NCI-H2196 (cell line): ENCODE measurements around the gene DOK6.

ENCODE experiments used
- DNase-seq: peaks from one replicate; lab custom pipeline; 2025; ENCODE audit not compliant: unreplicated experiment; lab: John Stamatoyannopoulos, UW

The DOK6 gene

GRCh38 chr18:69537183-69537582, 136.5 kb downstream of the DOK6 start:
- no peak for DNase-seq

DNA sequence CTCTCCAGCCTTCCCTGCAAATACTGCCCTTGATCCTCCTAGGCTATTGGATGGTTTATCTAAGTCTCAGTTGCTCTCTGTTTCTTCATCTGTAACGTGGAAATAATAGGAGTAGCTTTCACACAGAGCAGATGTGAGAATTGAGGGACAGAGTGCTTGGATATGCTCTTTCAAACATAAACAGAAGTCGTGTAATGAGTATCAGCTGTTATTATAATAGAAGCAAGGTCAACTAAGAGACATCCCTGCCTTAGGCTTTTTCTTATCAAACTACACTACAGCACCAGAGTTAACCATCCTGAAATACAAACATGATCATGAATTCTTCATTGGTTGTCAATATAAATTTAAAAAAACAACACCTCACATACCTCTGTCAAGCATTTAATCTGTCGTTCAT, 138.2 kb downstream of the DOK6 start:
- DNase-seq, result no peak

GRCh38 chr18:69539404-69539803, 138.7 kb downstream of the DOK6 start:
- DNase-seq, result no peak

DNA sequence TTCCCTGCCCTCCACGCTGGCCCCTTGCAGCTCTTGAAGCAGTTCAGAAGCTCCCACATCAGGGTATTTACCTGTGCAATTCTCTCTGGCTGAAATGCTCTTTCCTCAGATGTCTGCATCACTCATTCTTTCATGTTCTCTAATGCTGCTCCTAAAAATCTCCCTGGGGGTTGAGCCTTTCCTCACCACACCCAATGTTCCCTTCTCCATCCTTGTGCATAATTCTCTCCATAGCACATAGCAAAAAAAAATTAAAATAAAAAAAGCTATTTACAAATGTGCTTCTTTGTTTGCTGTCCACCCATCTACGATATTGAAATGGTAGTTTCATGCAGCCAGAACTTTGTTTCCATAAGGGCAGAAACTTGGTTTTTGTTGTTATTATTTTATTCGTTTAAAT, 155.5 kb downstream of the DOK6 start:
- no peak for DNase-seq

- no peak for DNase-seq
Observed at GRCh38 chr18:69557282-69557681, 156.6 kb downstream of the DOK6 start.

- DNase-seq, result no peak
Observed at GRCh38 chr18:69558052-69558451, 157.4 kb downstream of the DOK6 start.

DNA sequence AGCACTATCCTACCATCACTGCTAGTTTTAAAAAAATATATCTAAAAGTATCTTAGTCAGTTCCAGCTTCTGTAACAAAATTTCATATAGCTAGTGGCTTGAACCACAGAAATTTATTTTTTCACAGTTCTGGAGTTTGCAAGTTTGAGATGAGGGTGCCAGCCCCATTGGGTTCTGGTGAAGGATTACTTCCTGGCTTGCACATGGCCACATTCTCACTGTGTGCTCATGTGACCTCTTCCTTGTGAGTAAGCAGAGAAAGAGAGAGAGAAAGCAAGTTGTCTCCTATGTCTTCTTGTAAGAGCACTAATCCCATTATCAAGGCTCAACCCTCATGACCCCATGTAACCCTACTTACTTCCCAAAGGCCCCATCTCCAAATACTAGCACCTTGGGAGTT, 158.9 kb downstream of the DOK6 start:
- no peak for DNase-seq

GRCh38 chr18:69564602-69565001, 163.9 kb downstream of the DOK6 start:
- no peak for DNase-seq

GRCh38 chr18:69567813-69568488, 167.3 kb downstream of the DOK6 start:
- no peak for DNase-seq

DNA sequence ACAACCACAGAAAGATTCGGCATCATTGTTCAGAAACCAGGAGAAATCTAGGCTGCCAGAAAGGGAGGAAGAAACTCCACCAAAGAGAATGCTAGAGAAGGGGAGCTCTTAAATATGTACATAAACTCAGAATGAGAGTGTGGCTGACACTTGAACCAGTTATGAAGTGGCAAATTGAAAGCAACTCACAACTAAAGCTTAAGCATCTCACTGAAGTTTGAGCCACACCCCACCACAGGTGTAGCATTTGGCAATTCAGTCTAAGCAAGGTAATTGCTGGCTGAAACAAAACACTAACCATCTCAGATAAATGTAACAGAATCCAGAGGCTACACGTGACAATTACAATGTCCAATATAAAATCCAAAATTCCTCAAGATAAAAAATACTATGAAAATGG, 168.4 kb downstream of the DOK6 start:
- no peak for DNase-seq

DNA sequence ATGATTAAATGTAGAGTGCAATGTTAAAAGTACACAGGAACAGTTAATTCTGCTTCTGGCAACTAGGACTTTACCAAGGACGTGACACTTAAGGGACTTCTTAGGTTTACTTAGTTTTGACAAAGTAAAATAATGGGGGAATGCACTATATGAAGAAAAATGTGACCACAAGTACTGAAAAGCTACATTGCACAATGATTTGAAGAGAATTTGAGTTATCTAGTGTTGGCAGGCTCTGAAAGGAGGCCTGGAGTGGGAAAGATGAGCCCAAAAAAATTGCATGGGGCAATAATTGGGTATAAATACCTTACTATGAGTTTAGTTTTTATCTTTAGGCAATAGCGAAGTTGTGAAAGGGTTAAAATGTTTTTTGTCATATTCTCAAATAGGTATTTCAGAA, 173.7 kb downstream of the DOK6 start:
- DNase-seq, result no peak

- DNase-seq, result no peak
Observed at GRCh38 chr18:69580107-69580506, 179.4 kb downstream of the DOK6 start.

DNA sequence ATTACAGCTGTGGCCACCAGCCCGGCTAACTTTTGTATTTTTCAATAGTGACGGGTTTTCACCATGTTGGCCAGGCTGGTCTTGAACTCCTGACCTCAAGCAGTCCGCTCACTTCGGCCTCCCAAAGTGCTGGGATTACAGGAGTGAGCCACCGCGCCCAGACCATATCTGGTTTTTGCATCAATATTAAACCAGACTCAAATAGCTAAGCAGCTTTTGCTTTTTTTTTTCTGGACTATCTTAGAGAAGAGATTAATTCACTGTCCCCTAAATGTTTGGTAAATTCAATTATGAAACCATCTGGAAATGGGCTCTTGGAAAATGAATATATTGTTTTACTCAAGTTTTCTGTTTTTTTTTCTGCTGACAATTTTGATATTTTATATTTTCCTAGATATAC, 183.7 kb downstream of the DOK6 start:
- no peak for DNase-seq

DNA sequence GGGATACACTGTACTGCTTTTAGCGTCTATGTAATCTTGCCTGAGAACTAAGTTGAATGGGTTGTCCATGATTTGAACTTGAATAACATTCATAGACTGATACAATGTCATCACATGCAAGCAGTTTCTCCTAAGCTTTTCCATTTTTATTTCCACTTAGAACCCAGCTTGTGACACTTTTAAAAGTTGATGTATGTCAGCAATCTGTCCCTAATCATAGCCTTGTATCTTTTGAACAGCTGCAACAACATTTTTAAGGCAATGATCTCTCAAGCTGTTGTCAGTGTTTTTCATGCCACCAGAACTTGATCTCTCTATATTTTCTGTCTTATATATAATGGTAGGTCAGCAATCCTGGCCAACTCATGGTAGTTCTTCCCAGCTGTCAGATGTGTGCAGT, 185.0 kb downstream of the DOK6 start:
- DNase-seq, result no peak

DNA sequence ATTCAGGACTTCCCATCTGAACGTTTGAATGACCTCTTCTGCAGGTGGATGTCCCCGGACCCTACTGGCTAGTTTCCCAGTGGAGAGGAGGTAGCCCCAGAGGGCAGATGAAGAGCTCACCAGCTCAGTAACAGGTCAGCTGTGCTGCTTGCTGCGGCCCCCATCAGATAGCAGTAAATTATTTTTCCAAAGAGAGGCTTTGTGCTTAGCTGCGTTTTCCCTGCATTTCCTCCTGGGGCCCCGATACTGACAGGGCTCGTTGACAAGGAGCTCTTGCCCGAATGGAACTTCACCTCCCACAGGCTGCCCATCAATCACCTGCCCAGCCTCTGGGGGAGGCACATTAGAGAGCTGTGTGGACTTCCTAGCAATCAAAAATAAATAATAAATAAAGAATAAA, 185.8 kb downstream of the DOK6 start:
- no peak for DNase-seq

- no peak for DNase-seq
Observed at GRCh38 chr18:69588301-69588700, 187.6 kb downstream of the DOK6 start.

DNA sequence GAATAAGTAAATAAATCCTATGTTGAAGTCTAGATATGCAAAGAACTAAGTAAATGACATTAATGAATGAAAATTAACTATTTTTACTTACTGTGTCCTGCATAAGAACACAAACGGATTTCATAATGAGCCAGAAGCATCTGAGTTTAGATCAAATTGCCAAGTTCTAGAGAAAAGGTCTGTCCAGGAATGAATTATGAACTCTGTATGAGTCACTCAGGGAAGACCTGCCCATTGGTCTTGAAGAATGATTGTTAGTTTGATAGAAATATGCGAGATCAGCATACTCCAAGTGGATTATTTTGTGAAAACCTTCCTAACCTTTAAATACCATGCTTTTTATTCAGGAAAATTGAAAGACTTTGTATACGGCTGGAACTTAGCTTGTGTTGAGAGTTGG, 189.5 kb downstream of the DOK6 start:
- no peak for DNase-seq

DNA sequence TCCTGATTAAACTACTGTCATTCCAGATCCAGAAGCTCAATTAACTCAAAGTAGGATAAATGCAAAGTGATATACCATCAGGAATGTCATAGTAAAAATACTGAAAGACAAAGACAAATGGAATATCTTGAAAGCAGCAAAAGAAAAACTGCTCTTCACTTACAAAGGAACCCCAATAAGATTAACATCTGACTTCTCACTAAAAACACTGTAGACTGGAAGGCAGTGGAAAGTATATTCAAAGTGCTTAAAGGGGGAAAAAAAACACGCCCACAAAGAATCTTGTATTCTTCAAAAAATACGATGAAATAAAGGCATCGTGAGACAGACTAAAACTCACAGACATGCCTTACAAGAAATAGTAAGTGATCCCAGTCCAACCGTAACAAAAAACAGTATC, 195.7 kb downstream of the DOK6 start:
- no peak for DNase-seq

DNA sequence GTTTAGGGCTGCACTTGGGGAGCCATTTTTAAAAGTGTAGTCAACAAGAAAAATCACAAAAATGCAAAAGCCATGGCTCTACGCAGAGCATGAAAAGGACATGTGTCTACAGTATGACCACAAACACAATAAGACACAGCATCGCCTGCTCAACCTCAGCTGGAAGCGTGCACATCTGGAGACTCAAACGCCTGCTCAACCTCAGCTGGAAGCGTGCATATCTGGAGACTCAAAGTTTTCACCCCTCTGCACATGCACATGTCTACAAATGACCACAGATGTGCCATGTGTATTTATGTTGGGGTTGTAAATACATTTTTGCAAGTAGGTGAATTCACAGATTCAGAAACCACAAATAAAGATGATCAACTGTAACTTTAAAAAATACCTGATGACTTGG, 196.9 kb downstream of the DOK6 start:
- DNase-seq, result no peak

- DNase-seq, result no peak
Observed at GRCh38 chr18:69599377-69599776, 198.7 kb downstream of the DOK6 start.

DNA sequence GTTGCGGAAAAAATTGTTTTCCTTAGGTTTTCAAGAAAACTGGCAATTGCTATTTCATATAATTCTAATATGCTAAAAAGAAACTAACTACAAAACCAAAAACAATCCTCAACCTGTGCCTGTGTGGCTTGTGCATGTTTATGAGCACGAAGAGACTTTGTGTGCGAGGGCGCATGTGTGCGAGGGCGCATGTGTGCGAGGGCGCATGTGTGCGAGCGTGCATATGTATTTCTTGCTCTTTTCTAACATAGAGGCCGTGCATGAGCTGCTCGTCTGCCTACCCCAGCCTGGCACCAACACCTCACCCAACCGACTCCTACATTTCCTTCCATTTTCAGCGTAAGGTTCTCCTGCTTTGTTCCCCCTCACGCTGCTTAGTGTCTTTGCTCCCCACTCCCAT, 211.6 kb downstream of the DOK6 start:
- no peak for DNase-seq

- no peak for DNase-seq
Observed at GRCh38 chr18:69616114-69616513, 215.4 kb downstream of the DOK6 start.

- no peak for DNase-seq
Observed at GRCh38 chr18:69617408-69617807, 216.7 kb downstream of the DOK6 start.

DNA sequence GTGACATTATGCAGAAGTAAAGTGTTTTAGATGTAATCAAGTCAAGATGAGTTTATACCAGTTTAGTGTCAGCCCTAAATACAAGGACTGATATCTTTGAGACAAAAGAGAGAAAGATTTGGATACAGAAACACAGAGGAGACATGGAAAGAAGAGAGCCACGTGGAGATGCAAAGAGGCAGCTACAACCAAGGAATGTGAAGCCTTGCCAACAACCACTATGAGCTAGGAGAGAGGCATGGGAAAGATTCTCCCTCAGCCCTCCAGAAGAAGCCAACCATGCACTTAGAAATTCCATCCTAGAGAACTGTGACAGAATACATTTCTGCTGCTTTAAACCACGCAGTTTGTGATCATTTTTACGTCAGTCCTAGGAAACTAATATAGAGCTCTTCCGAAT, 217.2 kb downstream of the DOK6 start:
- DNase-seq, result no peak
